Spleen (tissue), 11 donors: ENCODE results near the gene MAB21L3. TPM values are rescaled to one million over a fixed set of nuclear protein-coding genes. Genes with fewer than 3 reads are reported as not detected.

Source experiments
- DNase-seq: peaks from one replicate; pipeline ENCODE4 v3.0.0-alpha.2; 2020
- H3K27ac ChIP-seq, 8 donors: fragments of 200-600 bp; sonication (generic) in 7 of 8; 1 replicate in 4 of 8; 2 replicates in 4 of 8; pipeline versions ENCODE4 v1.5.0 to v1.8.0; 2016 to 2021; ENCODE audit warnings: inconsistent platforms in 4 of 8, mild to moderate bottlenecking in 4 of 8, moderate library complexity in 1 of 8
- H3K27me3 ChIP-seq, 7 donors: fragments of 200-600 bp; sonication (generic) in 6 of 7; replicated peaks in 1 of 7; 1 replicate in 4 of 7; 2 replicates in 3 of 7; pipeline versions ENCODE4 v1.5.0 to v1.8.0; 2016 to 2021; ENCODE audit warnings: inconsistent platforms in 3 of 7, mild to moderate bottlenecking in 1 of 7
- H3K36me3 ChIP-seq, 6 donors: fragments of 200-600 bp; sonication (generic) in 5 of 6; 1 replicate in 4 of 6; 2 replicates in 2 of 6; pipeline versions ENCODE4 v1.5.0 to v1.8.0; 2016 to 2021; ENCODE audit warnings: inconsistent platforms in 2 of 6
- H3K4me1 ChIP-seq, 6 donors: fragments of 200-600 bp; sonication (generic) in 5 of 6; 1 replicate in 3 of 6; 2 replicates in 3 of 6; pipeline versions ENCODE4 v1.5.0 to v1.8.0; 2016 to 2021; ENCODE audit warnings: inconsistent platforms in 3 of 6
- H3K4me3 ChIP-seq, 8 donors: fragments of 200-600 bp; sonication (generic) in 7 of 8; 1 replicate in 4 of 8; 2 replicates in 4 of 8; pipeline versions ENCODE4 v1.5.0 to v1.8.0; 2016 to 2021; ENCODE audit warnings: inconsistent platforms in 4 of 8, mild to moderate bottlenecking in 4 of 8, moderate library complexity in 2 of 8
- H3K9me3 ChIP-seq, 8 donors: fragments of 200-600 bp; sonication (generic) in 7 of 8; 1 replicate in 4 of 8; 2 replicates in 4 of 8; pipeline versions ENCODE4 v1.5.0 to v1.8.0; 2016 to 2021; ENCODE audit warnings: inconsistent platforms in 4 of 8
- POLR2A ChIP-seq, 3 donors: fragments of 450-650 bp; IDR thresholded peaks; one replicate each; pipeline ENCODE4 v1.5.1; 2017; ENCODE audit warnings: antibody characterized with exemption in 3 of 3, mild to moderate bottlenecking in 1 of 3
- POLR2AphosphoS5 ChIP-seq, 3 donors: sonication (generic); formaldehyde crosslinking; IDR thresholded peaks; one replicate each; pipeline ENCODE4 v1.5.1; 2017; ENCODE audit warnings: antibody characterized with exemption in 3 of 3
- WGBS, 5 donors: extraction: QIAGEN DNeasy Blood & Tissue Kit in 3 of 5; methylation state at CpG; one replicate each; pipeline versions ENCODE4 v1.1.5 to v1.1.7; 2013 to 2018; 5-methylcytosine and 5-hydroxymethylcytosine counted together
- intact Hi-C: fragments of 100-400 bp; cut with DNase I; formaldehyde crosslinking; loops from one replicate; pipeline ENCODE4 v1.15.0; 2023; ENCODE audit warnings: low total_unique reads
- polyA plus RNA-seq, 3 donors: library from polyadenylated mRNA; stranded (reverse); fragments of 200-250 nt; gene quantifications; one replicate each; pipeline ENCODE4 v1.2.1, GENCODE V29; 2013
- total RNA-seq, 7 donors: library from RNA; depleted of rRNA in 3 of 7; stranded (reverse); fragments of >200 nt in 3 of 7; fragmentation: NEBNext Ultra II Directional in 4 of 7; extraction: Animal tissue kit (Norgen Biotek cat#: 25700) in 4 of 7; gene quantifications; one replicate each; pipeline versions ENCODE4 v1.1.0 to v1.2.1, GENCODE V29; 2016 to 2021
- TF ChIP-seq, protein P1 (sequence below), 11 experiments: fragments of 200-600 bp in 7 of 11; fragments of 450-650 bp in 4 of 11; sonication (generic) in 4 of 11; IDR thresholded peaks in 8 of 11; conservative IDR thresholded peaks in 3 of 11; 1 replicate in 7 of 11; 2 replicates in 4 of 11; pipeline versions ENCODE4 v1.4.0 to v1.8.0; 2016 to 2021; ENCODE audit warnings: antibody characterized with exemption in 11 of 11, inconsistent platforms in 4 of 11, mild to moderate bottlenecking in 1 of 11
- donor health status: healthy with polysubstance abuse.
- donor health status: DM: no; HTN: no; CAD: no; lungs with moderate emphysema.
- donor health status: DM: no; HTN: no; CAD: no.
- donor health status: Bipolar disorder and iron deficiency.
- donor health status: healthy.
- donor health status: DM: no; HTN: no; CAD: no.
- donor health status: DM: yes; HTN: yes; CAD: no.

MAB21L3 gene
- total and polyA plus RNA-seq, 10 donors: 0.07 to 2.0 (median 0.89) TPM; not detected in 2

- no peaks in the 10 kb centered on the region for H3K36me3 ChIP-seq
- peaks cover 0 to 18% (median 7%) of the 10 kb centered on the region in 8 donors for H3K9me3 ChIP-seq
- H3K27ac ChIP-seq: no peak overlapping the region
- intact Hi-C loops: no loop called here
- H3K4me1 ChIP-seq: peaks cover 0 to 13% (median 3%) of the 10 kb centered on the region in 6 donors
- no peak overlapping the region for H3K4me3 ChIP-seq
- no peaks in the 10 kb centered on the region for H3K27me3 ChIP-seq
- TF ChIP-seq POLR2AphosphoS5 (IDR thresholded peaks at IDR 0.05): no peak
- no peak for TF ChIP-seq POLR2A (IDR thresholded peaks at IDR 0.05)
- TF ChIP-seq, protein P1, sequence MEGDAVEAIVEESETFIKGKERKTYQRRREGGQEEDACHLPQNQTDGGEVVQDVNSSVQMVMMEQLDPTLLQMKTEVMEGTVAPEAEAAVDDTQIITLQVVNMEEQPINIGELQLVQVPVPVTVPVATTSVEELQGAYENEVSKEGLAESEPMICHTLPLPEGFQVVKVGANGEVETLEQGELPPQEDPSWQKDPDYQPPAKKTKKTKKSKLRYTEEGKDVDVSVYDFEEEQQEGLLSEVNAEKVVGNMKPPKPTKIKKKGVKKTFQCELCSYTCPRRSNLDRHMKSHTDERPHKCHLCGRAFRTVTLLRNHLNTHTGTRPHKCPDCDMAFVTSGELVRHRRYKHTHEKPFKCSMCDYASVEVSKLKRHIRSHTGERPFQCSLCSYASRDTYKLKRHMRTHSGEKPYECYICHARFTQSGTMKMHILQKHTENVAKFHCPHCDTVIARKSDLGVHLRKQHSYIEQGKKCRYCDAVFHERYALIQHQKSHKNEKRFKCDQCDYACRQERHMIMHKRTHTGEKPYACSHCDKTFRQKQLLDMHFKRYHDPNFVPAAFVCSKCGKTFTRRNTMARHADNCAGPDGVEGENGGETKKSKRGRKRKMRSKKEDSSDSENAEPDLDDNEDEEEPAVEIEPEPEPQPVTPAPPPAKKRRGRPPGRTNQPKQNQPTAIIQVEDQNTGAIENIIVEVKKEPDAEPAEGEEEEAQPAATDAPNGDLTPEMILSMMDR (IDR thresholded peaks at IDR 0.05 in 8 of 11, conservative IDR thresholded peaks at IDR 0.05 in 3 of 11): no peak
- no peak for DNase-seq
Measured at GRCh38 chr1:116161877-116162390, 50.7 kb downstream of the MAB21L3 start.

- Histone ChIP-seq H3K27me3 (peaks cover 0 to 11% (median 0%) of the 10 kb centered on the region in 7 donors), H3K27ac (no peak overlapping the region), H3K4me1 (peaks cover 0 to 23% (median 13%) of the 10 kb centered on the region in 6 donors), H3K4me3 (no peak overlapping the region), H3K36me3 (no peaks in the 10 kb centered on the region), H3K9me3 (peaks cover 0 to 8% (median 0%) of the 10 kb centered on the region in 8 donors)
- TF ChIP-seq POLR2AphosphoS5 (IDR thresholded peaks at IDR 0.05): no peak
- no peak for TF ChIP-seq POLR2A (IDR thresholded peaks at IDR 0.05)
- TF ChIP-seq, protein P1 (IDR thresholded peaks at IDR 0.05 in 8 of 11, conservative IDR thresholded peaks at IDR 0.05 in 3 of 11): no peak
- intact Hi-C loops: no loop called here
- no peak for DNase-seq
Measured at GRCh38 chr1:116163533-116163932, 52.3 kb downstream of the MAB21L3 start.

- peaks cover 0 to 29% (median 19%) of the 10 kb centered on the region in 6 donors for H3K4me1 ChIP-seq
- peak overlapping the region in 3 of 8 donors; percentile 9 to 27 (median 11) for H3K27ac ChIP-seq
- H3K27me3 ChIP-seq: peaks cover 0 to 11% (median 0%) of the 10 kb centered on the region in 7 donors
- DNase-seq: no peak
- H3K9me3 ChIP-seq: peaks cover 0 to 1% (median 0%) of the 10 kb centered on the region in 8 donors
- WGBS, 5 donors: 46 to 67% (median 63%) methylated on average over 1 to 2 of the region's 2 CpGs
- peak overlapping the region in 1 of 8 donors; percentile 11 for H3K4me3 ChIP-seq
- H3K36me3 ChIP-seq: no peaks in the 10 kb centered on the region
- TF ChIP-seq POLR2A (IDR thresholded peaks at IDR 0.05) (no peak), POLR2AphosphoS5 (IDR thresholded peaks at IDR 0.05) (no peak)
- TF ChIP-seq, protein P1 (IDR thresholded peaks at IDR 0.05 in 8 of 11, conservative IDR thresholded peaks at IDR 0.05 in 3 of 11): no peak
- intact Hi-C loops: no loop called here
Measured at GRCh38 chr1:116164150-116164549, 53.0 kb downstream of the MAB21L3 start.

DNA sequence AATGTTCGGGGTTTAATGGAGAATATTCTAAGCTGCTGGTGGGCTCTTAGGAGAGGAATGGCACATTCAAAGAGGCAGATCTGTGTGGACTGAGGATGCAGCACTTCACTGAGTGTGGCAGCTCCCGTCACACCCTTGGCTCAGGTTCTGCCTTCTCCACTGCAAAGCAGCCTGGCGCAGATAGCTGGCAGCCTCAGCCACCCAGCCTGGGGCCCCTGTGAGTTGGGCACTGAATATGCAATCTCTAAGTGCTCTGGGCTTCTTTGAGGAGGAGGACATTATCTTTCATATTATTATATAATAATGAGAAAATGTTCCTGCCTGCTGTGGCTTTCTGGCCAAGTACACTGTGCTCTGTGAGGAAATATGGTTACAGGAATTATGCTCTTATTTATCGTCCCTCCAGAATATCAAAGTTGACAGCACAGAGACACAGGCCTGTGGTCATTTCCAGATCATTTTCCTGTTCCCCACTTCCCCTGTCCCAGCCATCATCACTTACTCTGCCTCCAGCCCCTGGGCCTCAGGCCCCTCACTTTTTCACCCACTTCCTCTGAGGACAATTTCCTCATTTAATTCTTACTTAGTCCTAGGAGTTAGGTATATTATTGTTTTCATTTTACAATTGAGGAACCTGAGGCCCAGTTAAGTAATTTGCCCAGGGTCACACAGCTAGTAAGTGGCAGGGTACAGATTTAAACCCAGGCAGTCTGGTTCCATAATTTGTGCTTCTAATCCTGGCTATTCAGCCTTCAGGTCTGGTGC is 53.6 kb downstream of the MAB21L3 start:
- H3K9me3 ChIP-seq: no peaks in the 10 kb centered on the region
- peak overlapping the region in 3 of 8 donors; percentile 9 to 27 (median 15) for H3K27ac ChIP-seq
- TF ChIP-seq, protein P1 (IDR thresholded peaks at IDR 0.05 in 8 of 11, conservative IDR thresholded peaks at IDR 0.05 in 3 of 11): no peak
- TF ChIP-seq POLR2A (IDR thresholded peaks at IDR 0.05) (no peak), POLR2AphosphoS5 (IDR thresholded peaks at IDR 0.05) (no peak)
- H3K36me3 ChIP-seq: no peaks in the 10 kb centered on the region
- H3K27me3 ChIP-seq: peaks cover 0 to 11% (median 0%) of the 10 kb centered on the region in 7 donors
- intact Hi-C loops: no loop called here
- DNase-seq: no peak
- WGBS, 5 donors: 30 to 77% (median 66%) methylated on average over 4 of the region's 4 CpGs
- H3K4me3 ChIP-seq: peak overlapping the region in 1 of 8 donors; percentile 11
- H3K4me1 ChIP-seq: peaks cover 0 to 29% (median 19%) of the 10 kb centered on the region in 6 donors
